Uterus (tissue), 2 donors: ENCODE data around the gene NES.

Source experiments
- POLR2A ChIP-seq, 2 donors: fragments of 450-650 bp; IDR thresholded peaks; one replicate each; pipeline ENCODE4 v1.6.1; 2016; ENCODE audit warnings: antibody characterized with exemption in 2 of 2, mild to moderate bottlenecking in 1 of 2, moderate library complexity in 1 of 2
- TF ChIP-seq, protein P1 (sequence below), 4 experiments: fragments of 200-600 bp in 2 of 4; fragments of 450-650 bp in 2 of 4; sonication (generic) in 2 of 4; IDR thresholded peaks; one replicate each; pipeline ENCODE4 v1.5.1; 2016 to 2019; ENCODE audit warnings: antibody characterized with exemption in 4 of 4, mild to moderate bottlenecking in 2 of 4, moderate library complexity in 1 of 4

GRCh38 chr1:156622581-156623297 is 54.5 kb downstream of the NES start:
- TF ChIP-seq, protein P1, sequence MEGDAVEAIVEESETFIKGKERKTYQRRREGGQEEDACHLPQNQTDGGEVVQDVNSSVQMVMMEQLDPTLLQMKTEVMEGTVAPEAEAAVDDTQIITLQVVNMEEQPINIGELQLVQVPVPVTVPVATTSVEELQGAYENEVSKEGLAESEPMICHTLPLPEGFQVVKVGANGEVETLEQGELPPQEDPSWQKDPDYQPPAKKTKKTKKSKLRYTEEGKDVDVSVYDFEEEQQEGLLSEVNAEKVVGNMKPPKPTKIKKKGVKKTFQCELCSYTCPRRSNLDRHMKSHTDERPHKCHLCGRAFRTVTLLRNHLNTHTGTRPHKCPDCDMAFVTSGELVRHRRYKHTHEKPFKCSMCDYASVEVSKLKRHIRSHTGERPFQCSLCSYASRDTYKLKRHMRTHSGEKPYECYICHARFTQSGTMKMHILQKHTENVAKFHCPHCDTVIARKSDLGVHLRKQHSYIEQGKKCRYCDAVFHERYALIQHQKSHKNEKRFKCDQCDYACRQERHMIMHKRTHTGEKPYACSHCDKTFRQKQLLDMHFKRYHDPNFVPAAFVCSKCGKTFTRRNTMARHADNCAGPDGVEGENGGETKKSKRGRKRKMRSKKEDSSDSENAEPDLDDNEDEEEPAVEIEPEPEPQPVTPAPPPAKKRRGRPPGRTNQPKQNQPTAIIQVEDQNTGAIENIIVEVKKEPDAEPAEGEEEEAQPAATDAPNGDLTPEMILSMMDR (IDR thresholded peaks at IDR 0.05): no peak
- TF ChIP-seq POLR2A (IDR thresholded peaks at IDR 0.05): no peak
